HepG2 (cell line): ENCODE results near the gene OR2H1. TPM values are rescaled to one million over a fixed set of nuclear protein-coding genes. Genes with fewer than 3 reads are reported as not detected.

ENCODE experiments used
- ATAC-seq: fragments of 200-7000 bp; cut with Tn5 transposase; 3 replicates; pipeline ENCODE4 v1.9.1; 2020; ENCODE audit warnings: mild to moderate bottlenecking, moderate library complexity
- BruUV-seq: library from RNA; stranded (reverse); fragments of 400-500 nt; replicated peaks from 2 replicates; lab custom pipeline; 2021; lab: Mats Ljungman, UMichigan
- CTCF ChIA-PET: fragments of 300-600 bp; formaldehyde crosslinking; extraction: SDS; loops from one replicate; lab custom pipeline; 2021; ENCODE audit warnings: low total read pairs, inconsistent platforms, low intra/inter-chr PET ratio; lab: Yijun Ruan, JAX
- POLR2A ChIA-PET: fragments of 350-600 bp; sonication (Branson Sonifier 250); formaldehyde crosslinking; loops from one replicate; lab custom pipeline; 2020; ENCODE audit warnings: antibody characterized with exemption, inconsistent platforms; lab: Yijun Ruan, JAX
- DNase-seq: peaks from one replicate; pipeline ENCODE4 v3.0.0-alpha.2; 2015; ENCODE audit warnings: low spot score
- FAIRE-seq: peaks from 3 replicates; lab custom pipeline; 2011; peaks lifted over from hg19 to GRCh38; lab: Jason Lieb, UNC
- H2AFZ ChIP-seq: one replicate; pipeline ENCODE4 v1.6.1; 2011; ENCODE audit warnings: low read length, inconsistent platforms
- H3K27ac ChIP-seq: fragments of 300-600 bp; 3 replicates; pipeline ENCODE4 v1.8.0; 2011; ENCODE audit warnings: mixed run types, mild to moderate bottlenecking, mixed read lengths, low read length, inconsistent platforms; ENCODE audit not compliant: insufficient read depth; ENCODE audit errors: extremely low read length
- H3K27me3 ChIP-seq, 2 experiments: fragments of 200-600 bp in 1 of 2; 2 replicates in 1 of 2; 3 replicates in 1 of 2; pipeline versions ENCODE4 v1.6.0 to v1.8.0; 2011; ENCODE audit warnings: low read length in 2 of 2, mild to moderate bottlenecking in 2 of 2, moderate library complexity in 2 of 2, inconsistent platforms in 1 of 2; ENCODE audit not compliant: insufficient read depth in 2 of 2, control insufficient read depth in 1 of 2
- H3K36me3 ChIP-seq, 2 experiments: fragments of 200-600 bp in 1 of 2; replicated peaks in 1 of 2; 2 replicates in 1 of 2; 3 replicates in 1 of 2; pipeline versions ENCODE4 v1.5.1 to v1.8.0; 2011; ENCODE audit warnings: low read length in 2 of 2, inconsistent platforms in 1 of 2; ENCODE audit not compliant: insufficient read depth in 2 of 2, control insufficient read depth in 1 of 2
- H3K4me1 ChIP-seq: 2 replicates; pipeline ENCODE4 v1.5.1; 2012; ENCODE audit warnings: low read length, inconsistent platforms; ENCODE audit not compliant: insufficient read depth
- H3K4me2 ChIP-seq: 2 replicates; pipeline ENCODE4 v1.6.0; 2011; ENCODE audit warnings: low read depth, low read length, inconsistent platforms
- H3K4me3 ChIP-seq, 3 experiments: fragments of 200-600 bp in 1 of 3; sonication (generic), shearing (Covaris generic) in 1 of 3; replicated peaks in 1 of 3; 2 replicates each; pipeline ENCODE4 v1.5.1; 2011 to 2016; ENCODE audit warnings: low read length in 3 of 3, inconsistent platforms in 2 of 3, low read depth in 2 of 3, mild to moderate bottlenecking in 2 of 3, control low read depth in 1 of 3, mixed read lengths in 1 of 3; ENCODE audit not compliant: insufficient read depth in 1 of 3
- H3K79me2 ChIP-seq: one replicate; pipeline ENCODE4 v1.6.1; 2011; ENCODE audit warnings: low read length, inconsistent platforms; ENCODE audit not compliant: insufficient read depth
- H3K9ac ChIP-seq: 2 replicates; pipeline ENCODE4 v1.6.0; 2011; ENCODE audit warnings: mild to moderate bottlenecking, low read depth, low read length, inconsistent platforms; ENCODE audit not compliant: insufficient read depth
- H3K9me3 ChIP-seq: 2 replicates; pipeline ENCODE4 v1.5.1; 2012; ENCODE audit warnings: mild to moderate bottlenecking, low read length
- H4K20me1 ChIP-seq: 2 replicates; pipeline ENCODE4 v1.6.0; 2011; ENCODE audit warnings: inconsistent platforms, mild to moderate bottlenecking, low read length, moderate library complexity; ENCODE audit not compliant: insufficient read depth
- GLMP ChIP-seq: sonication (generic); formaldehyde crosslinking; IDR thresholded peaks from 2 replicates; pipeline ENCODE4 v1.9.0; 2021; ENCODE audit warnings: missing genetic modification reagents, mild to moderate bottlenecking, borderline replicate concordance
- KDM5A ChIP-seq: fragments of 200-600 bp; sonication (generic); IDR thresholded peaks from 2 replicates; pipeline ENCODE4 v1.7.0; 2018; ENCODE audit warnings: antibody characterized with exemption, mild to moderate bottlenecking, low read length, borderline replicate concordance
- MATR3 ChIP-seq: sonication (generic); formaldehyde crosslinking; IDR thresholded peaks from 2 replicates; pipeline ENCODE4 v1.4.0; 2020; ENCODE audit warnings: missing genetic modification reagents
- SIX4 ChIP-seq: sonication (generic); formaldehyde crosslinking; IDR thresholded peaks from 2 replicates; pipeline ENCODE4 v1.4.0; 2020; ENCODE audit warnings: missing genetic modification reagents
- TMF1 ChIP-seq: sonication (generic); formaldehyde crosslinking; IDR thresholded peaks from 2 replicates; pipeline ENCODE4 v1.8.1; 2022; ENCODE audit warnings: low read depth, missing genetic modification reagents
- ZEB1 ChIP-seq: IDR thresholded peaks from 2 replicates; pipeline ENCODE4 v1.6.1; 2012; ENCODE audit warnings: mild to moderate bottlenecking, low read depth, inconsistent platforms; ENCODE audit not compliant: insufficient replicate concordance
- ZNF333 ChIP-seq: sonication (generic); formaldehyde crosslinking; IDR thresholded peaks from 2 replicates; pipeline ENCODE4 v1.4.0; 2020; ENCODE audit warnings: mild to moderate bottlenecking, missing genetic modification reagents, borderline replicate concordance
- ZNF577 ChIP-seq: sonication (generic); formaldehyde crosslinking; IDR thresholded peaks from 2 replicates; pipeline ENCODE4 v1.4.0; 2020; ENCODE audit warnings: mild to moderate bottlenecking, low read depth, missing genetic modification reagents, borderline replicate concordance
- ZNF773 ChIP-seq: sonication (generic); formaldehyde crosslinking; IDR thresholded peaks from 2 replicates; pipeline ENCODE4 v1.4.0; 2020; ENCODE audit warnings: missing genetic modification reagents, borderline replicate concordance
- WGBS: methylation state at CpG from one replicate; pipeline ENCODE4 v1.1.6; 2017; ENCODE audit warnings: low lambda C conversion rate; 5-methylcytosine and 5-hydroxymethylcytosine counted together
- in situ Hi-C: cut with HindIII; loops from 2 replicates; pipeline ENCODE4 v1.10.0; 2017; ENCODE audit warnings: low pct_unique_long_range_greater_than_20kb; ENCODE audit not compliant: extremely low pct_ligation_motif_present
- intact Hi-C: fragments of 100-400 bp; cut with micrococcal nuclease; formaldehyde crosslinking; loops from one replicate; pipeline ENCODE4 v1.10.0; 2022; ENCODE audit not compliant: unreplicated experiment
- polyA plus RNA-seq, 8 experiments: library from polyadenylated mRNA; depleted of rRNA in 3 of 8; stranded (reverse) in 7 of 8; unstranded in 1 of 8; fragments of >200 nt; fragmentation: Illumina TruSeq in 4 of 8; extraction: Trizol in 4 of 8; gene quantifications; 2 replicates each; pipeline versions ENCODE4 v1.2.1 to v1.2.3, GENCODE V29; 2011 to 2016; ENCODE audit warnings: low read depth in 4 of 8, missing spikeins in 1 of 8, mixed read lengths in 1 of 8; ENCODE audit not compliant: insufficient read depth in 1 of 8
- total RNA-seq, 5 experiments: library from RNA; depleted of rRNA; stranded (reverse); fragments of >200 nt; fragmentation: Illumina TruSeq; extraction: Trizol; gene quantifications; 2 replicates each; pipeline ENCODE4 v1.2.3, GENCODE V29; 2016; ENCODE audit warnings: low read depth in 1 of 5

Gene OR2H1
- total and polyA plus RNA-seq, 2 of the 13 experiments (the other 11 are each of a cell fraction or from before 2014, with no cell fraction given) = 0.15 TPM; not detected in 1

GRCh38 chr6:29487131-29487530 lies 30.2 kb downstream of the OR2H1 start:
- Histone ChIP-seq H2AFZ (no peak overlapping the region), H3K4me1 (no peaks in the 10 kb centered on the region), H3K9me3 (no peaks in the 10 kb centered on the region), H3K27me3 (no peaks in the 10 kb centered on the region), H3K9ac (no peak overlapping the region), H3K36me3 (no peaks in the 10 kb centered on the region), H3K4me2 (no peak overlapping the region), H3K4me3 (no peak overlapping the region), H4K20me1 (no peaks in the 10 kb centered on the region), H3K27ac (no peak overlapping the region), H3K79me2 (no peaks in the 10 kb centered on the region)
- FAIRE-seq (no peak), ATAC-seq (no peak), DNase-seq (no peak)
- in situ Hi-C loops = no loop called here
- POLR2A ChIA-PET = no interaction called here
- BruUV-seq = no TSS peak
- CTCF ChIA-PET = no interaction called here
- intact Hi-C loops = no loop called here
- 26% methylated on average over 5 of the region's 5 CpGs for WGBS
- no peak for TF ChIP-seq ZNF773 (CRISPR knock-in tag)
- no peak for TF ChIP-seq ZNF577 (CRISPR knock-in tag)
- no peak for TF ChIP-seq GLMP (CRISPR knock-in tag)
- TF ChIP-seq ZNF333 (CRISPR knock-in tag) = no peak
- no peak for TF ChIP-seq ZEB1
- TF ChIP-seq SIX4 (CRISPR knock-in tag) = no peak
- TF ChIP-seq TMF1 (CRISPR knock-in tag) = no peak
- no peak for TF ChIP-seq MATR3 (CRISPR knock-in tag)
- TF ChIP-seq KDM5A = no peak
